ENCODE results near the gene VPS37B. TPM values are rescaled to one million over a fixed set of nuclear protein-coding genes. Genes with fewer than 3 reads are reported as not detected.

Gene VPS37B
- total RNA-seq, 2 donors from 2014 or later, result 22.7 to 24.1 TPM

DNA sequence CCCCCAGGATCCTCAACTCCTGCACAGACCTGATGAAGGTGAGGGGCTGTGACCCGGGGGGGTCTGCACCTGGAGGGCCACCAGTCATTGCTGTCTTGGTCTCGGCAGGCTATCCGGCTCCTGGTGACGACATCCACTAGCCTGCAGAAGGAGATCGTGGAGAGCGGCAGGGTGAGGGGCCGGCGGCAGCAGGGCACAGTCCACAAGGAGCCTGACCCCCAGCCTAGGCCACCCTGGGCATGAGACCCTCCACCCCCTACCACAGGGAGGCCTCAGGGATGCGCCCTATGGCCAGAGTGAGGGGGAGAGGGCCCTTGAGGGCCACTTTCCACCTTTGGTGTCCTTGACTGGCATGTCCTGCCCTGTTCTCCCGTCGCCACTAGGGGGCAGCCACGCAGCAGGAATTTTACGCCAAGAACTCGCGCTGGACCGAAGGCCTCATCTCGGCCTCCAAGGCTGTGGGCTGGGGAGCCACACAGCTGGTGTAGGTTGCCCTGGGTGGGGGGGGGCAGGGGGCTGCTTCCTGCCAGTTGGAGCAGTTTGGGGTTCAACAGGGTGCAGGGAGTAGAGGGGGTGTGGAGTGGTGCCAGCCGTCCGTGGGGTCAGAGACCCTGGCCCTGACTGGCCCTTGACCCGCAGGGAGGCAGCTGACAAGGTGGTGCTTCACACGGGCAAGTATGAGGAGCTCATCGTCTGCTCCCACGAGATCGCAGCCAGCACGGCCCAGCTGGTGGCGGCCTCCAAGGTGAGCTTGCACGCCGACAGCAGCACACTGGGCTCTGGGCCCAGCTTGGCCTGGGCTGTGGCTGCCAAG is 35.7 kb downstream of the VPS37B start:
- H3K27me3 ChIP-seq (ENCODE audit: control insufficient read depth, insufficient read depth, low read length, poor library complexity, severe bottlenecking), result no peaks in the 10 kb centered on the region
- Mint-ChIP-seq H3K4me3 (no peak overlapping the region), H3K4me1 (no peaks in the 10 kb centered on the region), H3K27ac (no peak overlapping the region), H3K36me3 (ENCODE audit: low read depth) (peaks cover 8% of the 10 kb centered on the region), H3K9me3 (no peaks in the 10 kb centered on the region), H3K27me3 (ENCODE audit: insufficient read depth) (no peaks in the 10 kb centered on the region)
- H3K27ac ChIP-seq (ENCODE audit: low read depth, low read length), result no peak overlapping the region
- H3K4me3 ChIP-seq (ENCODE audit: low read length), result no peak overlapping the region
- no peaks in the 10 kb centered on the region for H3K9me3 ChIP-seq (ENCODE audit: control insufficient read depth, low read length)
- TF ChIP-seq, protein P1, sequence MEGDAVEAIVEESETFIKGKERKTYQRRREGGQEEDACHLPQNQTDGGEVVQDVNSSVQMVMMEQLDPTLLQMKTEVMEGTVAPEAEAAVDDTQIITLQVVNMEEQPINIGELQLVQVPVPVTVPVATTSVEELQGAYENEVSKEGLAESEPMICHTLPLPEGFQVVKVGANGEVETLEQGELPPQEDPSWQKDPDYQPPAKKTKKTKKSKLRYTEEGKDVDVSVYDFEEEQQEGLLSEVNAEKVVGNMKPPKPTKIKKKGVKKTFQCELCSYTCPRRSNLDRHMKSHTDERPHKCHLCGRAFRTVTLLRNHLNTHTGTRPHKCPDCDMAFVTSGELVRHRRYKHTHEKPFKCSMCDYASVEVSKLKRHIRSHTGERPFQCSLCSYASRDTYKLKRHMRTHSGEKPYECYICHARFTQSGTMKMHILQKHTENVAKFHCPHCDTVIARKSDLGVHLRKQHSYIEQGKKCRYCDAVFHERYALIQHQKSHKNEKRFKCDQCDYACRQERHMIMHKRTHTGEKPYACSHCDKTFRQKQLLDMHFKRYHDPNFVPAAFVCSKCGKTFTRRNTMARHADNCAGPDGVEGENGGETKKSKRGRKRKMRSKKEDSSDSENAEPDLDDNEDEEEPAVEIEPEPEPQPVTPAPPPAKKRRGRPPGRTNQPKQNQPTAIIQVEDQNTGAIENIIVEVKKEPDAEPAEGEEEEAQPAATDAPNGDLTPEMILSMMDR (conservative IDR thresholded peaks at IDR 0.05), result peak; percentile 93
- no peak overlapping the region for H3K9ac ChIP-seq (ENCODE audit: extremely low read depth, low read length, poor library complexity, severe bottlenecking)
- H3K36me3 ChIP-seq (ENCODE audit: control insufficient read depth, insufficient read depth, low read length), result peaks cover 16% of the 10 kb centered on the region
- WGBS, 2 experiments (ENCODE audit: insufficient coverage in 1 of 2, insufficient read length in 1 of 2), result 61 to 93% methylated on average over 3 to 28 of the region's 28 CpGs
- DNase-seq, result peak; percentile 97
- H3K4me1 ChIP-seq (ENCODE audit: control insufficient read depth, insufficient read depth, low read length), result no peaks in the 10 kb centered on the region

DNA sequence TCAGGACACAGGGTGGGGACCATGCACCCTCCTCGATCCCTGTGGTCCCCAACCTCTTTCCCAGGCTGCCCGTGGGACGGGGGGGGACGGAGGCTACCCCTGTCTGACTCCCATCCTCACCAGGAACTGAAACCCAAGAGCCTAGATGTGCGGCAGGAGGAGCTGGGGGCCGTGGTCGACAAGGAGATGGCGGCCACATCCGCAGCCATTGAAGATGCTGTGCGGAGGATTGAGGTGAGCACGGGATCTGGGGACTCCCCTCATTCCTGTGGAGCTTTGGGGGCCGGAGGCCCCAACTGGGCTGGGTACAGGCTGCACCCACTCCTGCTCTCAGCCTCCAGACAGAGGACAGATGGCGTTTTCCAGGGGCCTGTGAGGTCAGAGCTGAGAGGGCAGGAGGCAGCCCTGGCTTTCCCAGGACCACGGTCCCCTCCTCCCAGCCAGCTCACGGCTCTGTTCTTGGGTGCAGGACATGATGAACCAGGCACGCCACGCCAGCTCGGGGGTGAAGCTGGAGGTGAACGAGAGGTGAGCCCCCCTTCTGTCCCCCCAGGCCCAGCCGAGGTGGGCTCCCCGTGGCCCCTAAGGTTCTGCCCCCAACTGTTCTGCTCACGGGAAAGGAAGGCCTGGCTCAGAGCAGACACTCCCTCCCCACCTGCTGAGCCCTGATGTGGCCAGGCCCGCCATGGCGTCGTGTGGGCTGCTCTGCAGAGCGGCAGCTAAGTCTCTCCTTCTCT is 36.5 kb downstream of the VPS37B start:
- no peaks in the 10 kb centered on the region for H3K9me3 ChIP-seq (ENCODE audit: control insufficient read depth, low read length)
- Mint-ChIP-seq H3K36me3 (ENCODE audit: low read depth) (peaks cover 5% of the 10 kb centered on the region), H3K9me3 (no peaks in the 10 kb centered on the region), H3K4me1 (no peaks in the 10 kb centered on the region), H3K27ac (no peak overlapping the region), H3K27me3 (ENCODE audit: insufficient read depth) (no peaks in the 10 kb centered on the region), H3K4me3 (no peak overlapping the region)
- H3K9ac ChIP-seq (ENCODE audit: extremely low read depth, low read length, poor library complexity, severe bottlenecking), result no peak overlapping the region
- no peaks in the 10 kb centered on the region for H3K27me3 ChIP-seq (ENCODE audit: control insufficient read depth, insufficient read depth, low read length, poor library complexity, severe bottlenecking)
- 91 to 96% methylated on average over 11 to 26 of the region's 26 CpGs for WGBS, 2 experiments (ENCODE audit: insufficient coverage in 1 of 2, insufficient read length in 1 of 2)
- H3K36me3 ChIP-seq (ENCODE audit: control insufficient read depth, insufficient read depth, low read length), result peaks cover 9% of the 10 kb centered on the region
- DNase-seq, result no peak
- no peak overlapping the region for H3K27ac ChIP-seq (ENCODE audit: low read depth, low read length)
- no peaks in the 10 kb centered on the region for H3K4me1 ChIP-seq (ENCODE audit: control insufficient read depth, insufficient read depth, low read length)
- H3K4me3 ChIP-seq (ENCODE audit: low read length), result no peak overlapping the region
- TF ChIP-seq, protein P1 (conservative IDR thresholded peaks at IDR 0.05), result no peak

DNA sequence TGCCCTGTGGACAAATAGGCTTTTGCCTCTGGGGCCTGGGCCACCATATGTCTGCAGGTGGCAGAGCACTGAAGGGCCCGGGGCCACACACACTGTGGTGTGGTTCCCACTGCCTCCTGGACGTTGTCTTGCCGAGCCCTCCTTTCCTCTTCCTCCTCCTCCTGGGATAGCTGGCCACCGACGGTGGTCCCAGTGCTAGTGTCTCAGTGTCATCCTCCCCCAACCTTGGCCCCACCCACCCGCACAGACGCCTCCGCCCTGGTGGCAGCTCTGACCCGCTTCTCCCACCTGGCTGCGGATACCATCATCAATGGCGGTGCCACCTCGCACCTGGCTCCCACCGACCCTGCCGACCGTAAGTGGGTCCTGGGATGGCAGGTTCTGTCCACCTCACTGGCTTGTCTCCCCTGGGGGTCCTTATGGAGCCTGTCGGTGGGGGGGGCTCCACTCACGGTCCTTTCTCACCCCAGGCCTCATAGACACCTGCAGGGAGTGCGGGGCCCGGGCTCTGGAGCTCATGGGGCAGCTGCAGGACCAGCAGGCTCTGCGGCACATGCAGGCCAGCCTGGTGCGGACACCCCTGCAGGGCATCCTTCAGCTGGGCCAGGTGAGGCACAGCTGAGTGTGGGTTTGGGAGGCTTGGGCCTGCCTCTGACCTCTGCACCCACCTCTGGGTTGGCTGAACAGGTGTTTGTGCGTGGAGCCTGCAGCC is 37.2 kb downstream of the VPS37B start:
- peaks cover 5% of the 10 kb centered on the region for H3K36me3 ChIP-seq (ENCODE audit: control insufficient read depth, insufficient read depth, low read length)
- peak; percentile 50 for DNase-seq
- H3K27ac ChIP-seq (ENCODE audit: low read depth, low read length), result no peak overlapping the region
- no peaks in the 10 kb centered on the region for H3K9me3 Mint-ChIP-seq
- no peaks in the 10 kb centered on the region for H3K4me1 ChIP-seq (ENCODE audit: control insufficient read depth, insufficient read depth, low read length)
- TF ChIP-seq, protein P1 (conservative IDR thresholded peaks at IDR 0.05), result no peak
- H3K4me1 Mint-ChIP-seq, result no peaks in the 10 kb centered on the region
- 92 to 93% methylated on average over 13 to 22 of the region's 22 CpGs for WGBS, 2 experiments (ENCODE audit: insufficient coverage in 1 of 2, insufficient read length in 1 of 2)
- no peaks in the 10 kb centered on the region for H3K27me3 ChIP-seq (ENCODE audit: control insufficient read depth, insufficient read depth, low read length, poor library complexity, severe bottlenecking)
- H3K27ac Mint-ChIP-seq, result no peak overlapping the region
- no peak overlapping the region for H3K4me3 ChIP-seq (ENCODE audit: low read length)
- no peaks in the 10 kb centered on the region for H3K27me3 Mint-ChIP-seq (ENCODE audit: insufficient read depth)
- peaks cover 1% of the 10 kb centered on the region for H3K36me3 Mint-ChIP-seq (ENCODE audit: low read depth)
- no peaks in the 10 kb centered on the region for H3K9me3 ChIP-seq (ENCODE audit: control insufficient read depth, low read length)
- H3K9ac ChIP-seq (ENCODE audit: extremely low read depth, low read length, poor library complexity, severe bottlenecking), result no peak overlapping the region
- no peak overlapping the region for H3K4me3 Mint-ChIP-seq
